OCI-LY3 (cell line): Measurements from ENCODE around the gene PLEK.
A peak's percentile ranks its signal among the peaks of the same experiment; 100 is the strongest.

Source experiments
- H2AFZ ChIP-seq: fragments of 200-600, 300-600 bp; shearing (Covaris generic); 2 replicates; pipeline ENCODE4 v1.6.0; 2014; ENCODE audit warnings: antibody characterized with exemption, low read depth, low read length
- H3K27ac ChIP-seq: fragments of 200-600, 300-600 bp; sonication (generic); 2 replicates; pipeline ENCODE4 v1.5.1; 2014; ENCODE audit warnings: mild to moderate bottlenecking, low read length, moderate library complexity, mixed read lengths
- H3K27me3 ChIP-seq: fragments of 200-600, 300-600 bp; sonication (generic); 2 replicates; pipeline ENCODE4 v1.6.1; 2014; ENCODE audit warnings: low read depth, low read length, mixed read lengths
- H3K36me3 ChIP-seq: fragments of 200-600, 300-600 bp; sonication (generic); replicated peaks from 2 replicates; pipeline ENCODE3; 2014; ENCODE audit warnings: low read depth, low read length, mixed read lengths
- H3K4me1 ChIP-seq: fragments of 300-600, 200-600 bp; sonication (generic); 2 replicates; pipeline ENCODE4 v1.6.1; 2014; ENCODE audit warnings: low read length, mixed read lengths
- H3K4me2 ChIP-seq: fragments of 200-600, 300-600 bp; sonication (generic); 2 replicates; pipeline ENCODE4 v1.6.1; 2014; ENCODE audit warnings: low read length, mixed read lengths
- H3K4me3 ChIP-seq: fragments of 300-600, 200-600 bp; sonication (generic); 2 replicates; pipeline ENCODE4 v1.5.1; 2014; ENCODE audit warnings: antibody characterized with exemption, mild to moderate bottlenecking, low read length, moderate library complexity
- H3K79me2 ChIP-seq: fragments of 300-600, 200-600 bp; shearing (Covaris generic); 2 replicates; pipeline ENCODE4 v1.6.1; 2014; ENCODE audit warnings: mild to moderate bottlenecking, low read length, mixed read lengths
- H3K9ac ChIP-seq: fragments of 300-600, 200-600 bp; shearing (Covaris generic); 2 replicates; pipeline ENCODE4 v1.6.0; 2014; ENCODE audit warnings: mild to moderate bottlenecking, low read length, moderate library complexity
- H3K9me3 ChIP-seq: fragments of 200-600, 300-600 bp; shearing (Covaris generic); 2 replicates; pipeline ENCODE4 v1.6.1; 2014; ENCODE audit warnings: low read length, mixed read lengths; ENCODE audit not compliant: insufficient read depth
- H4K20me1 ChIP-seq: fragments of 200-600, 300-600 bp; sonication (generic); 2 replicates; pipeline ENCODE4 v1.6.1; 2016; ENCODE audit warnings: low read length, mixed read lengths; ENCODE audit not compliant: insufficient read depth
- CTCF ChIP-seq: fragments of 200-600, 300-600 bp; sonication (generic); IDR thresholded peaks from 2 replicates; pipeline ENCODE4 v1.5.1; 2014; ENCODE audit warnings: antibody characterized with exemption, low read length, low read depth
- EZH2phosphoT487 ChIP-seq: fragments of 200-600 bp; shearing (Covaris generic); IDR thresholded peaks from 2 replicates; pipeline ENCODE4 v1.6.1; 2018; ENCODE audit warnings: antibody characterized with exemption, mixed run types, low read depth

The PLEK gene

GRCh38 chr2:68362749-68363148, 2.3 kb upstream of the PLEK start:
- Histone ChIP-seq H3K4me1 (peaks cover 58% of the 10 kb centered on the region), H3K9ac (peak overlapping the region; percentile 88), H4K20me1 (peaks cover 15% of the 10 kb centered on the region), H3K27ac (peak overlapping the region; percentile 95), H3K4me3 (peak overlapping the region; percentile 69), H3K79me2 (peaks cover 50% of the 10 kb centered on the region), H3K9me3 (no peaks in the 10 kb centered on the region), H3K4me2 (peak overlapping the region; percentile 94), H3K36me3 (peaks cover 24% of the 10 kb centered on the region), H3K27me3 (no peaks in the 10 kb centered on the region), H2AFZ (0 out of 2 replicates have a peak overlapping the region, but pooled peaks have one; percentile 40)
- TF ChIP-seq EZH2phosphoT487 (no peak), CTCF (no peak)

- no peaks in the 10 kb centered on the region for H3K27me3 ChIP-seq
- peak overlapping the region; percentile 94; the same call in 1 of the 2 replicates for H3K4me2 ChIP-seq
- no peak for TF ChIP-seq EZH2phosphoT487
- TF ChIP-seq CTCF = no peak
- H3K36me3 ChIP-seq = peaks cover 34% of the 10 kb centered on the region
- peaks cover 24% of the 10 kb centered on the region for H4K20me1 ChIP-seq
- peak overlapping the region; percentile 95 for H3K27ac ChIP-seq
- no peak overlapping the region for H2AFZ ChIP-seq
- H3K4me3 ChIP-seq = 0 out of 2 replicates have a peak overlapping the region, but pooled peaks have one; percentile 88
- H3K4me1 ChIP-seq = peaks cover 61% of the 10 kb centered on the region
- H3K9me3 ChIP-seq = no peaks in the 10 kb centered on the region
- H3K9ac ChIP-seq = peak overlapping the region; percentile 99; the same call in 1 of the 2 replicates
- H3K79me2 ChIP-seq = peaks cover 60% of the 10 kb centered on the region
Measured at GRCh38 chr2:68363721-68364120, 1.4 kb upstream of the PLEK start.

- H3K36me3 ChIP-seq = peaks cover 48% of the 10 kb centered on the region
- H3K27me3 ChIP-seq = no peaks in the 10 kb centered on the region
- H3K4me2 ChIP-seq = peak overlapping the region; percentile 94
- H2AFZ ChIP-seq = no peak overlapping the region
- peak overlapping the region; percentile 95 for H3K27ac ChIP-seq
- peak overlapping the region; percentile 88 for H3K4me3 ChIP-seq
- peak overlapping the region; percentile 99 for H3K9ac ChIP-seq
- TF ChIP-seq EZH2phosphoT487 (no peak), CTCF (no peak)
- peaks cover 84% of the 10 kb centered on the region for H3K79me2 ChIP-seq
- H4K20me1 ChIP-seq = peaks cover 48% of the 10 kb centered on the region
- peaks cover 72% of the 10 kb centered on the region for H3K4me1 ChIP-seq
- H3K9me3 ChIP-seq = no peaks in the 10 kb centered on the region
Measured at GRCh38 chr2:68366083-68366560, 1.0 kb downstream of the PLEK start.

- H2AFZ ChIP-seq = no peak overlapping the region
- peaks cover 76% of the 10 kb centered on the region for H3K4me1 ChIP-seq
- peak overlapping the region; percentile 94 for H3K4me2 ChIP-seq
- H3K9ac ChIP-seq = peak overlapping the region; percentile 99
- peak overlapping the region; percentile 88 for H3K4me3 ChIP-seq
- H3K27me3 ChIP-seq = no peaks in the 10 kb centered on the region
- peaks cover 68% of the 10 kb centered on the region for H4K20me1 ChIP-seq
- peaks cover 61% of the 10 kb centered on the region for H3K36me3 ChIP-seq
- peak overlapping the region; percentile 95 for H3K27ac ChIP-seq
- peaks cover 100% of the 10 kb centered on the region for H3K79me2 ChIP-seq
- TF ChIP-seq CTCF = no peak
- no peak for TF ChIP-seq EZH2phosphoT487
- H3K9me3 ChIP-seq = no peaks in the 10 kb centered on the region
Measured at GRCh38 chr2:68367953-68368653, 3.0 kb downstream of the PLEK start.
